ENCODE measurements around the gene CXCR2.

Gene CXCR2

GRCh38 chr2:218186355-218186766, 60.5 kb downstream of the CXCR2 start:
- peak; percentile 28 for DNase-seq (ENCODE audit: low read depth)
